ENCODE data around the gene ALOX5. TPM values are rescaled to one million over a fixed set of nuclear protein-coding genes. Genes with fewer than 3 reads are reported as not detected.

Gene ALOX5
- total and polyA plus RNA-seq, 4 donors: 21.5 to 270 (median 144) TPM

GRCh38 chr10:45432113-45432512, 58.1 kb downstream of the ALOX5 start:
- Histone ChIP-seq H3K9me3 (ENCODE audit: control insufficient read depth in 4 of 4, insufficient read depth in 3 of 4, low read length in 3 of 4) (peaks cover 0 to 7% (median 0%) of the 10 kb centered on the region in 4 donors), H3K9ac (ENCODE audit: insufficient read depth in 1 of 2, low read length in 2 of 2) (no peak overlapping the region), H3K4me3 (no peak overlapping the region), H3K27me3 (ENCODE audit: control insufficient read depth in 3 of 3, insufficient read depth in 3 of 3, low read length in 2 of 3) (peaks cover 0 to 6% (median 4%) of the 10 kb centered on the region in 3 donors), H3K4me1 (ENCODE audit: control insufficient read depth in 5 of 5, insufficient read depth in 5 of 5, low read length in 5 of 5) (peaks cover 0 to 6% (median 4%) of the 10 kb centered on the region in 5 donors), H3K27ac (ENCODE audit: low read depth in 1 of 2, low read length in 1 of 2) (no peak overlapping the region), H3K36me3 (ENCODE audit: control insufficient read depth in 4 of 4, insufficient read depth in 4 of 4, low read length in 4 of 4) (peaks cover 0 to 1% (median 0%) of the 10 kb centered on the region in 4 donors)
- DNase-seq: no peak
- ATAC-seq (ENCODE audit: insufficient read depth, low FRiP score): no peak
- no peak for TF ChIP-seq CTCF (IDR thresholded peaks at IDR 0.05; ENCODE audit: control extremely low read depth, extremely low read depth)
- 93 to 97% methylated on average over 2 of the region's 2 CpGs for WGBS, 2 donors

GRCh38 chr10:45432700-45433472, 58.9 kb downstream of the ALOX5 start:
- 81 to 86% methylated on average over 15 of the region's 15 CpGs for WGBS, 2 donors
- no peak for DNase-seq

GRCh38 chr10:45433716-45434469, 59.9 kb downstream of the ALOX5 start:
- 74 to 84% methylated on average over 8 of the region's 8 CpGs for WGBS, 2 donors
- H3K27ac ChIP-seq (ENCODE audit: low read depth in 1 of 2, low read length in 1 of 2): no peak overlapping the region
- no peaks in the 10 kb centered on the region for H3K27me3 ChIP-seq (ENCODE audit: control insufficient read depth in 3 of 3, insufficient read depth in 3 of 3, low read length in 2 of 3)
- no peak for TF ChIP-seq CTCF (IDR thresholded peaks at IDR 0.05; ENCODE audit: control extremely low read depth, extremely low read depth)
- ATAC-seq (ENCODE audit: insufficient read depth, low FRiP score) (no peak), DNase-seq (no peak)
- no peak overlapping the region for H3K9ac ChIP-seq (ENCODE audit: insufficient read depth in 1 of 2, low read length in 2 of 2)
- H3K36me3 ChIP-seq (ENCODE audit: control insufficient read depth in 4 of 4, insufficient read depth in 4 of 4, low read length in 4 of 4): peaks cover 0 to 1% (median 0%) of the 10 kb centered on the region in 4 donors
- H3K4me1 ChIP-seq (ENCODE audit: control insufficient read depth in 5 of 5, insufficient read depth in 5 of 5, low read length in 5 of 5): no peaks in the 10 kb centered on the region
- peaks cover 0 to 3% (median 0%) of the 10 kb centered on the region in 4 donors for H3K9me3 ChIP-seq (ENCODE audit: control insufficient read depth in 4 of 4, insufficient read depth in 3 of 4, low read length in 3 of 4)
- no peak overlapping the region for H3K4me3 ChIP-seq

More at GRCh38 chr10:45432700-45433472, 58.9 kb downstream of the ALOX5 start:
- TF ChIP-seq CTCF (IDR thresholded peaks at IDR 0.05; ENCODE audit: control extremely low read depth, extremely low read depth): no peak
- H3K9me3 ChIP-seq (ENCODE audit: control insufficient read depth in 4 of 4, insufficient read depth in 3 of 4, low read length in 3 of 4): peaks cover 0 to 7% (median 0%) of the 10 kb centered on the region in 4 donors
- ATAC-seq (ENCODE audit: insufficient read depth, low FRiP score): no peak
- H3K4me1 ChIP-seq (ENCODE audit: control insufficient read depth in 5 of 5, insufficient read depth in 5 of 5, low read length in 5 of 5): peaks cover 0 to 3% (median 0%) of the 10 kb centered on the region in 5 donors
- no peak overlapping the region for H3K4me3 ChIP-seq
- peaks cover 0 to 1% (median 0%) of the 10 kb centered on the region in 4 donors for H3K36me3 ChIP-seq (ENCODE audit: control insufficient read depth in 4 of 4, insufficient read depth in 4 of 4, low read length in 4 of 4)
- peaks cover 0 to 4% (median 4%) of the 10 kb centered on the region in 3 donors for H3K27me3 ChIP-seq (ENCODE audit: control insufficient read depth in 3 of 3, insufficient read depth in 3 of 3, low read length in 2 of 3)
- no peak overlapping the region for H3K9ac ChIP-seq (ENCODE audit: insufficient read depth in 1 of 2, low read length in 2 of 2)
- H3K27ac ChIP-seq (ENCODE audit: low read depth in 1 of 2, low read length in 1 of 2): no peak overlapping the region

All from lung (tissue), 12 donors.